ENCODE measurements around the gene TBC1D2. TPM values are rescaled to one million over a fixed set of nuclear protein-coding genes. Genes with fewer than 3 reads are reported as not detected.

The TBC1D2 gene
- total and polyA plus RNA-seq, 2 experiments from 2014 or later: 3.7 to 6.8 TPM

- TF ChIP-seq EZH2 (IDR thresholded peaks at IDR 0.05; ENCODE audit: low read depth, unreplicated experiment): no peak
- no peak for TF ChIP-seq NANOG (IDR thresholded peaks at IDR 0.05; ENCODE audit: borderline replicate concordance)
- no peak for TF ChIP-seq ZNF331 (CRISPR knock-in tag; IDR thresholded peaks at IDR 0.05; ENCODE audit: low read depth)
These were observed 72.4 kb downstream of the TBC1D2 start (continued) for GRCh38 chr9:98182889-98183599.

- 0 out of 2 replicates have a peak overlapping the region, but pooled peaks have one; percentile 11 for H3K4me2 ChIP-seq
- DNase-seq (ENCODE audit: low spot score) (no peak), ATAC-seq (no peak)
- Mint-ChIP-seq H3K4me3 (no peak overlapping the region; the same call in 2 of the 3 replicates), H3K4me1 (peaks cover 24% of the 10 kb centered on the region), H3K9me3 (no peaks in the 10 kb centered on the region), H3K27me3 (ENCODE audit: insufficient read depth, low read depth, poor library complexity) (peaks cover 13% of the 10 kb centered on the region), H3K36me3 (ENCODE audit: low read depth) (no peaks in the 10 kb centered on the region), H3K27ac (peak overlapping the region; percentile 2; the same call in 1 of the 2 replicates)
- H3K36me3 ChIP-seq (ENCODE audit: insufficient read depth): no peaks in the 10 kb centered on the region; the same call in 1 of the 2 replicates
- H3K4me3 ChIP-seq: no peak overlapping the region
- H3K27me3 ChIP-seq (ENCODE audit: insufficient read depth): no peaks in the 10 kb centered on the region
- H3K9me2 ChIP-seq (ENCODE audit: insufficient read depth): no peaks in the 10 kb centered on the region
- H3K4me1 ChIP-seq (ENCODE audit: insufficient read depth): peaks cover 4% of the 10 kb centered on the region
- no peaks in the 10 kb centered on the region for H3F3A ChIP-seq (replicated peaks; ENCODE audit: low read depth)
- peaks cover 3% of the 10 kb centered on the region; the same call in 1 of the 2 replicates for H4K20me1 ChIP-seq (replicated peaks; ENCODE audit: insufficient read depth)
- H3K79me2 ChIP-seq (replicated peaks; ENCODE audit: insufficient read depth): peaks cover 39% of the 10 kb centered on the region
- H2AFZ ChIP-seq: no peak overlapping the region
- H3K27ac ChIP-seq (ENCODE audit: low read depth): no peak overlapping the region
- TF ChIP-seq EZH2 (IDR thresholded peaks at IDR 0.05; ENCODE audit: low read depth, unreplicated experiment) (no peak), JUNB (IDR thresholded peaks at IDR 0.05; ENCODE audit: unreplicated experiment) (no peak), EZH2phosphoT487 (IDR thresholded peaks at IDR 0.05; ENCODE audit: unreplicated experiment) (no peak), CTCF (conservative IDR thresholded peaks at IDR 0.05; ENCODE audit: low read depth in 2 of 2) (no peak), NANOG (IDR thresholded peaks at IDR 0.05; ENCODE audit: borderline replicate concordance) (no peak), ZNF331 (CRISPR knock-in tag; IDR thresholded peaks at IDR 0.05; ENCODE audit: low read depth) (no peak), CREB1 (CRISPR knock-in tag; IDR thresholded peaks at IDR 0.05; ENCODE audit: low read depth) (no peak), POLR2AphosphoS5 (IDR thresholded peaks at IDR 0.05; ENCODE audit: low read depth) (no peak), REST (IDR thresholded peaks at IDR 0.05; ENCODE audit: unreplicated experiment) (no peak), ETS1 (IDR thresholded peaks at IDR 0.05) (no peak), STAT1 (IDR thresholded peaks at IDR 0.05; ENCODE audit: unreplicated experiment) (no peak), ZNF114 (CRISPR knock-in tag; IDR thresholded peaks at IDR 0.05) (no peak)
These were observed 73.2 kb downstream of the TBC1D2 start for GRCh38 chr9:98182069-98182820.
